ENCODE data around the gene SLC25A18.

The SLC25A18 gene

GRCh38 chr22:17570851-17571631, 7.7 kb downstream of the SLC25A18 start:
- no peak for DNase-seq (ENCODE audit: low spot score)

GRCh38 chr22:17575151-17575550, 11.9 kb downstream of the SLC25A18 start:
- no peak for DNase-seq (ENCODE audit: low spot score)

- no peak for DNase-seq (ENCODE audit: low spot score)
Measured at GRCh38 chr22:17575681-17576080, 12.4 kb downstream of the SLC25A18 start.

DNA sequence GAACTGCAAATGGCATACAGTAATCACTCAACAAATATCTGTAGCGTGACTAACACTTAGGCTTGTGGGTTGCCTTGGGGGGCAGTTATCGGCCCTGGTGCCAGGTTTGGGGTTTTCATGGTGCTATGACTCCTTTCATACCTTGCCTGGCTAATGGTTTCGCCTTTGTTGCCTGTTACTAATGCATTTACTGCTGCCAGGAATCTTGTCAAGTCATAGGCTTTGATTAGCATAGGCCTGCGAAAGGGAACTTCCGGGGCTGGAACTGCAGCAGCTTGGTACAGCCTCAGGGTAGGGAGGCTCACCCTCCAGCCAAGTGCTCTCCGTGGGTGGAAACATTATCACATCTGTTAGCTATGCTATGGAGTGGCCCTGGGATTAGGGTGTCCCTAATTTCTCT, 13.2 kb downstream of the SLC25A18 start:
- no peak for DNase-seq (ENCODE audit: low spot score)

DNA sequence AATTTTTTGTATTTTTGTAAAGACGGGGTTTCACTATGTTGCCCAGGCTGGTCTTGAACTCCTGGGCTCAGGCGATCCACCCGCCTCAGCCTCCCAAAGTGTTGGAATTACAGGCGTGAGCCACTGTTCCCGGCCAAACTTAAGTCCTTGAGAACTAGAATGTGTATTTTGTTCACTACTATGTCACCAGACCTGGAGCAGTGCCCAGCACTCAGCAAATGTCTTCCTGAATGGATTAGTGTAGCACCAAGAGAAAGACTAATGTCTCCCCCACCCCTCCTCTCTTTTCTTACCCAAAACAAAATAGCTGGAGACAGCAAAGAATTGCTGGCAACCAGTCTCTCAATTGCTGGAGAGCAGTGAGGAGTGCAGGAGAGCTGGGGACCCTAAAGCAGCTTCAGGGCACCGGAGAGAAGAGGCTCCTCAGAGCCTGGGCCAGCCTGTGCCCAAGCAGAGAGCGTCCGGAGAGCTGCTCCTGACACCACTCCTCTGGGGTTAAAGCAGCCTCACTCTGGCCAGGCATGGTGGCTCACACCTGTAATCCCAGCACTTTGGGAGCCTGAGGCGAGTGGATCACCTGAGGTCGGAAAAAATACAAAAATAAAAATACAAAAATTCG, 14.9 kb downstream of the SLC25A18 start:
- no peak for DNase-seq (ENCODE audit: low spot score)

DNA sequence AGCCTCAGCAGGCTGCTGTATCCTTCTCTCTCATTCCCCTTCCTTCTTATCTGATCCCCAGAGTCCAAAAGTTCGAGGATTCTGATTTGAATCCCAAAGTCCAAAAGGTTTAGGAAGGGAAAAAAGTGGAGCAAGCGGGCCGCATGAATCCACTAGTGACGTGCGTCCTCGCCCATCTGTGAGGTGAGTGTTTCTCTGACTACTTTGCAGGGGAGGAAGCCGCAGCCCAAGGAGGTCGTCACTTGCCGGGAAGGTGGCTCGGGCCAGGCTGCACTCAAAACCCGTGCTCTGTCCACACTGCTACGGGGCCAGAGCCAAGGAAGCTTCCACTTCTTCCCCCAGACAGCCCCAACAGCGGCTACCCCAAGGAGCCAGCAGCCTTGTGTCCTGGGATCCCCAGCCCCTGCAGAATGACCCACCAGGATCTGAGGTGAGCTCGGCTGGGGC, 16.3 kb downstream of the SLC25A18 start:
- no peak for DNase-seq (ENCODE audit: low spot score)

- no peak for DNase-seq (ENCODE audit: low spot score)
Measured at GRCh38 chr22:17580441-17581031, 17.2 kb downstream of the SLC25A18 start.

DNA sequence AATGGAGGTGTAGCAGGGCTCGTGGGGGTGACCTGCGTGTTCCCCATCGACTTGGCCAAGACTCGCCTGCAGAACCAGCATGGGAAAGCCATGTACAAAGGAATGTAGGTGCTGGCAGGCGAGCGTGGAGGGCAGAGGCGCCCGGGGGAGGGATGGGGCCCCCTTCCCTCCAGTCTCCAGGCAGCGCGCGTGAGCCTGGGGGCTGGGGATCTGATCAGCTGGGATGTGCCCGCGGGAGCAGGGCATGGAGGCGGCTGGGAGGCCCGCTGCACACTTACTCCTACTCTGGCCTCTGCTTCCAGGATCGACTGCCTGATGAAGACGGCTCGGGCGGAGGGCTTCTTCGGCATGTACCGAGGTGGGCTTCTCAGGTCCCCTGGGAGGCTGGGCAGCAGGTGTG, 17.8 kb downstream of the SLC25A18 start:
- no peak for DNase-seq (ENCODE audit: low spot score)

DNA sequence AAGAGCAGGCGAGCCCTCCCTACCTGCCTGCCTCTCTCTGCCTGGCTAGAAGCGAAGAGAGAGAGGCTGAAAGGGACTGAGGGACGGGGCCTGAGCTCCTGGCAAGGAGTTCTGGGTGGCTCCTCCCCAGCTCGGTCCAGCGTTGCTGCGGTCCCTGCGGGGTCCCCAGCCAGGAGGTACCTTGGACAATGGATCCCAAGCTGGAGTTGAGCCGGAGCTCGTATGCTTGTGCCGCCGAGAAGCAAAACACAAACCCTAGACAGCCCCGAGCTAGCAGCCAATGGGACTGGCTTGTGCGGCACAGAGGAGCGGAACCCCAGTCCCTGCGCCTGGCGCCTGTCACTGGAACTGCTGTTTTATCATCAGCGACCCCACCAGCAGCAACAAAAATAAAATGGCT, 18.3 kb downstream of the SLC25A18 start:
- no peak for DNase-seq (ENCODE audit: low spot score)

GRCh38 chr22:17583151-17583550, 19.9 kb downstream of the SLC25A18 start:
- no peak for DNase-seq (ENCODE audit: low spot score)

DNA sequence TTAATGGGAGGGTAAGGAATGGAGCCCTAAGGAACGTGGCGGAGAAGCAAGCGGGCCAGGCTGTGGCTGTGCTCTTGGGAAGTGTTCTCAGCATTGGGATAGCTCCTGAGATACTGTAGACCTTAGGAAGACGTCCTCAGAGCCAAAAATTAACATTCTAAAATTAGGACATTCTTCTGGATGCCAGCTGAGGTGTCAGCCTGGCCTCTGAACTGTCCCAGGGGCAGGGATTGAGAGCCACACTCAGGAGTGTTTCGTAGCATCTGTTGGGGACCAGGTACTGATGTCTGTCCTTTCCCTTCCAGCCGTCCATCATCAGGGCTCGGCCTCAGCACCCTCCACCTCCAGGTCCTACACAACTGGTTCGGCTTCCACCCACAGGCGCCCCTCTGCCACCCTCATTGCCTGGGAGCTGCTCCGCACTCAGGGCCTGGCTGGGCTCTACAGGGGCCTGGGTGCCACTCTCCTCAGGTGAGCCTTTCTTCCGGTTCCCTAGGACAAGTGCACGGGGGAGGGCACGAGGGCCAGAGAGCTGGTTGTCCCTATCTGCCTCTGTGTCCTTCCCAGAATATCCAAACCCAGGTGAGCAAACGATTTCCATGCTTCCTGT, 23.6 kb downstream of the SLC25A18 start:
- no peak for DNase-seq (ENCODE audit: low spot score)

- DNase-seq (ENCODE audit: low spot score) = no peak
Measured at GRCh38 chr22:17587629-17588028, 24.3 kb downstream of the SLC25A18 start.

GRCh38 chr22:17588606-17589005, 25.3 kb downstream of the SLC25A18 start:
- no peak for DNase-seq (ENCODE audit: low spot score)

- DNase-seq (ENCODE audit: low spot score) = no peak
Measured at GRCh38 chr22:17589810-17590375, 26.6 kb downstream of the SLC25A18 start.

DNA sequence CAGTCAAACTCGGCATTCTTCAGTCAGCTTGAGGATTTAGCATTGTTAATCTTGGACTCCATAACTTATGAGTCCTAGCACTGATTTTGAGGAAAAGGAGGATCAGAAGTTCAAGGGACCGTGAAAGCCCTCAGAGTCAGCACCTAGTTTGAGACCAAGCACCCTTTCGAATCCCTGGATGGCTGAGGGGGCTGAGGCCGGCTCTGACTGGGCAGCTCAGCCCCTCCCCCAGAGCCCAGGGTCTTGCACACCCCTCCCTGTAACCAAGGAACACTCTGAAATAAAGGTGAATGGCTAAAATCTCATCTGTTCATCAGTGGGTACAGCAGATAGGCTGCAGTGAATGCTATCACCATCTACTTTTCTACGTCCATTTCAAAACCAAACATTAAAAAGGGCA, 27.3 kb downstream of the SLC25A18 start:
- no peak for DNase-seq (ENCODE audit: low spot score)

GRCh38 chr22:17592201-17592600, 28.9 kb downstream of the SLC25A18 start:
- DNase-seq (ENCODE audit: low spot score) = no peak

- DNase-seq (ENCODE audit: low spot score) = no peak
Measured at GRCh38 chr22:17596226-17596625, 32.9 kb downstream of the SLC25A18 start.

DNA sequence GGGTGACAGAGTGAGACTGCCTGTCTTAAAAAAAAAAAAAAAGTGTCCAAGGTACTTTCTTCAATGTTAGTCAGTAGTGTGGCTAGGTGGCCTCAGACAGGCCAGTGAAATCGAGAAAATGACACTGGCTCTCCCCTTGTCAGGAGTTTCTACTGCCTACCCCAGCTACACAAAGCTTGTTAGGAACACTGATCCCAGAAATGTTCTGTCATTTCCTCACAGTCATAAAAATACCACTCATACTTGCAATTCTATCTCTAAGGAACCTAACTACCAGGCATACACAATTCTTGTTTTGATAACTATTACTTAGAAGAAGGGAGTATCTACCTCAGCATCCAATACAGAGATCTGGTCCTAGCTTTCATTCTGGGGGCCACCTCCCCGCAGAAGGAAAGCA, 33.9 kb downstream of the SLC25A18 start:
- no peak for DNase-seq (ENCODE audit: low spot score)

DNA sequence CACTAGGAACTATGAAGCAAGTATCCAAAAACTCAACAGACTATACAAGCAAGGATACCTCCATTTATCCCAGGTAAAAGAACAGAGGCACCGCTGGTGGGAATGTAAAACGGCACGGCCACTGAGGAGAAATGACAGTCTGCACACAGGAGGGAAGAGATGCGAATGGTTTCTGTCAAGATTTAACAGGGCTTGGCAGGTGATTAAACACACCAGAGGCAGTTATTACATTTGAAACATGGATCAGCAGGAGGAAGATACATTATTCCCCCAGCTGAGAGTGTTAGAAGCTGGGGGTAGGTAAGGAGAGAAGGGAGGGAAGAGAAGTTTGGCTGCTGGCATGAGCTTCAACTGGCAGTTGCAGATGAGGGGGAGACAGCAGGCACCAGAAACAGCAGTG, 35.0 kb downstream of the SLC25A18 start:
- no peak for DNase-seq (ENCODE audit: low spot score)

- no peak for DNase-seq (ENCODE audit: low spot score)
Measured at GRCh38 chr22:17601031-17601430, 37.7 kb downstream of the SLC25A18 start.

GRCh38 chr22:17603668-17604067, 40.4 kb downstream of the SLC25A18 start:
- DNase-seq (ENCODE audit: low spot score) = no peak

DNA sequence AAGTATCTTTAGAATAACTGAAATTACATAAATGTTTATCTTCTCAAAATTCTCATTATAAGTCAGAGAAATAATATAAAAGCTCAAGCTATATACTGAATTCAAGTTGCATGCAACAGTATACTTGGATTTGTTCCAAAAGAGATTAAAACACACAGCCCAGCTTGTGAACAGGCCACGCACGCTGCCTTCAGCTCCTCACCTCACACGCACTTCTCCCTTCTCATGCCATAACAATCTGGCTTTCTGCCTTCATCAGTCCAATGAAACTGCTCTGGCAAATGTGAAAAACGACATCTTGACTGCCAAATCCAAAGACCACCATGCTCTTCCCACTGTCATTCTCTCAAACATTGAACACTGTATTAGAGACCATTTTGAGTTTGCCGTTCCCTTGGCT, 43.2 kb downstream of the SLC25A18 start:
- no peak for DNase-seq (ENCODE audit: low spot score)

Data from ecto neural progenitor cell (in vitro differentiated cells).